ENCODE results near the gene CNNM4.

DNA sequence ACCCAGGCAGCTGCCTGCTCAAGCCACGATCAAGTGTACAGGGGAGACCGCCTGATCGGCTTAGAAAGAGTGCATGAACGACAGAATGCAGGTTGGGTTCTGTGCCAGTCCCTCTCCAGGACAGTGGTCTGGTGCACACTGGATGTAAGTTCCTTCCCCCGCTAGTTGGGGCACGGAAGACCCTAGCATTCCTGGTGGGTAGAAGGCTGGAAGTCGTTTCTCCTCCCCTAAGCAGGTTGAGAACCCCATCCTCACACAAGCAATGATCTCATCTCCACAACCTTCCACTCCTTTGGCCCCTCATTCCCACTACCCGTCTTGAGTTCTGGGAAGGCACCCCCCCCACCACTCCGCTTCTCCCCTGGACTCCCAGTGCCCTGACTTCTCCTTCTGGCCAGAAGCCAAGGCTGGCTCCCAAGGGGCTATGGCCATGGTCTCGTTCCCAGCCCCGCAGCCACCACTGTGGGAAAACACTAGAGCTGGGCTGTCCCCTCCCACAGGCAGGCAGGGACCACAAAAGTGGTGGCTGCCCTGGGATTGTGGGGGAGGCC, 98.5 kb downstream of the CNNM4 start:
- TF ChIP-seq CTCF (IDR thresholded peaks at IDR 0.05) (no peak), EZH2phosphoT487 (IDR thresholded peaks at IDR 0.05) (no peak)
